ENCODE results near the gene LRRC4C.
"Not testable (repeated sequence)": the region's sequence is repeated elsewhere in the genome, so short reads cannot be mapped to it uniquely, and the experiment has no call there.

LRRC4C gene

DNA sequence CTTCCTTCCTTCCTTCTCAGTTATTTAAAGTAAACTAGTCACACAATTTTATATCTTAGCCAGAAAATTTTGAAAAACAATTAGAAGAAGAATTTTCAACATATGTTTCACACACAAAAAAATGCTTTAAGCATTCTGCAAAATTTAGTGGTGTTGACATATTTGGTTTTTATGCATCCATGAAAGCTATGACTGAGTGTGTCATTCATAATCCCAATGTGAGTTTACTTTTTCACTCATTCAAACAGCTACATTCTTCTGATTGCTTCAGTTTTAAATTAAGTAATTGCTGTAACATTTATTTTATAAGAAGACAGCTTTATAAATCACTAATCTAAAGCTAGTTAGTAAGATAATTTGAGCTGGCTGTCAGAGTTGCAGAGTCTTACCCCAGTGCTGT, 453.5 kb downstream of the LRRC4C start:
- no peak for DNase-seq

DNA sequence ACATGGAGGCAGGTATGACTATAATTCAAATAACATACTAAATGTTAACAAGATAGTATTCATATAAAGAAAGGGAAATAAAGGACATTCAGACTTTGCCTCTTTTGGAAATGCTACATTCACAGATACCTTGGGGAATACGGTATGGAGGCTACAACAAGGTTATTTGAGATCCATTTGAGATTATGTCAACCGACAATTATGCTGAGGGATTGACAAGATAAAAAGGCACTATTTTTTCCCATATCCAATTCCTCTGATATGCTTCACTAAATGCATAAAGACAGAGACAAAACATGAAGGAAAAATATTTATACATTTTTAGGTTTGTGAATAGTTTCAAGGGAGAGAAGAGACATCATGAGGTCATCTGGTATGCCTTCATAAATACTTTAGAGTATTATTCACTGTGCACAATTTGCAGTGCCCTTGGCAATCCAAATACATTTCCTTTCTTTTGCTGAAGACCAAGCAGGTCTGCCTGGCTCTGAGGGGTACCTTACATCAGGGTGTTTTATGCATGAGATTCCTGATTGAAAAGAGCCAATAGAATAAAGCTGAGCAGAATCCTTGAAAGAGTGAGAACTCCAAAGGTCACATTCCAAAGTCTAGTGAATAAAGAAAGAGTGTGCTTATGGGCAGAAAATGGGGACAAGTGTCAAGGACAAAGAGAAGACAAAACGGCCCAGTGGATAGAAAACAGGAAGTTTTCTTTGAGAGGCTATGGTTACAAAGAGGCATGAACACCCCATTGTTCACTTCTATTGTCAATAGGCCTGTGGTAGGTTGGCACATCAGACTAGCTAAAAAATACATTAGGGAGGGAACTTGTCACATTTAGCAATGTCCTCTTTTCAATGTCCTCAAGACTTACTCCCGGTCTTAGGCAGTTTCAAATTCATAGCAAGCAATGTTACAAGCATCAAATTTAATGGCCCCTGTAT, 455.8 kb downstream of the LRRC4C start:
- no peak for DNase-seq

DNA sequence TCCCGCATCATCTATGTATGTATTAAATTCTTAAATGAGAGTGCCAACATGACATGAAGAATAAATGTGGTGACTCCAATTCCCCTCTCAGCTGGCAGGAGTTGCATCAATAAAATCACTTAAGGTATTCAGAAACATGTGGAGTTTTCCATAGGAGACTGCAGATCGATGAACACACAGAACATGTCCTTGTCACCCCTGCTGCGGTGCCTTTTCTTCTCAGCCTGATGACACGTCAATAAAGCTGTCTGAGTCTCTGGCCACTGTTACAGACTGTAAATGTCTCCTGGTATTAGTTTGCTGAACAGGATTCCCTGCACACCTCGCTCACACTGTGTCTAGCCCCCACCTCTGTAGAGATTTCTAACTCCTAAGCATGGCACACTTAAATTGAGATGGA, 460.5 kb downstream of the LRRC4C start:
- no peak for DNase-seq

DNA sequence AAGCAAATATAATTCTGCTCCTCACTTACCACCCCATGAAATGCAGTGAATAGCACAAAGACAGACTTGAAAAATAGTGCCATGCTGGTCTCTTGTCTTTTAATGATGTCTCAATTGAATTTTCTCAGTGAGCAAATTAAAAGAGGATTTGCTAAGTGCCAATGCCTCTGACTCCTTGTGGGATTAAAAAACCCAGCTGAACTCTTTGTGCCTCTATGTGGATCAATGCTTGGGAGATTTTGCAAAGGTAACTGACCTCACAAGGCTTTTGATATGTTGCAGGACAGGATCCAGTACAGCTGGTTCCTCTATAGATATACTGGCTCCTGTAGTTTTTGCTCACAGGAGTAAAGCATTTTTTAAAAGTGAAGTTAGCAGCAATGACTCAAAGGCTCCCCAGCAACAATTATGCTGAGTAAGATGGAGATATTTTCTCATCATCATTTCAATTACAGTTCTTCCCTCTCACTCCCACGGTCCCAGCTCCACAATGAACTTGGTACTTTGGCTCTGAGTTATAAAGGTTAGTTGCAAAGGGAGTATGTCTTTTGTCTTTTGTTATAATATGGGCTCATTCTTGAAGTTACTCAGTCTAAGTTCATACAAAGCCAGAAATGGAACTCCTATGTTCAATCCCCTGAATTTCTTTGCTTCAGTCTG, 471.5 kb downstream of the LRRC4C start:
- DNase-seq = no peak

DNA sequence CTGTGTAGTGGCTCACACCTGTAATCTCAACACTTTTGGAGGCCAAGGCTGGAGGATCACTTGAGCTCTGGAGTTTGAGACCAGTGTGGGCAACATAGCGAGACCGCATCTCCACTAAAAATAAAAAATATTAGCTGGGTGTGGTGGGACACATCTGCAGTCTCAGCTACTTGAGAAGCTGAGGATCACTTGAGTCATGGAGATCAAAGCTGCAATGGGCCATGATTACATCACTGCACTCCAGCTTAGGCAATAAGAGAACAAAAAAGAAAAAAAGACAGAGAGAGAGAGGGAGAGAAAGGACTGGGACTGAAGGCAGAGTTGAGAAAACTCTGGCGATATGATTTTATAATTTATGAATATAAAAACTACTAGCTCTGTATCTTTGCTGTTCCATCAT, 473.1 kb downstream of the LRRC4C start:
- no peak for DNase-seq

DNA sequence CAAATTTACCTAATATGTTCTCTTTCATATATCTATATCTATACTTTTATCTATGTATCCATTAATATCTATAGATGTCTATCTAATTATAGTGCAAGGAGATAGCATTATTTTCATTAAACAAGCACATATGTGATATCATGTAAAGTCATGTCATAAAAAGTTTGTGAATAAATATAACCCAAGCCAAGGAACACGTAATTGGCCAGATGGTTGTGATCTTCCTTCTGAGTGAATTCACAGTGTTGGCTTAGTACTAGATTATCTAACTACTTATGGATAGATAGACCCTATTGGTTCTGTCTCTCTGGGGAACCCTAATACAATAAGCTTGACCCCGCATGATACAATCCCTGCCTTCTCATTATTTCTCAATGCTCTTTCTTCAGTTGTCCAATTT, 484.4 kb downstream of the LRRC4C start:
- DNase-seq = no peak

DNA sequence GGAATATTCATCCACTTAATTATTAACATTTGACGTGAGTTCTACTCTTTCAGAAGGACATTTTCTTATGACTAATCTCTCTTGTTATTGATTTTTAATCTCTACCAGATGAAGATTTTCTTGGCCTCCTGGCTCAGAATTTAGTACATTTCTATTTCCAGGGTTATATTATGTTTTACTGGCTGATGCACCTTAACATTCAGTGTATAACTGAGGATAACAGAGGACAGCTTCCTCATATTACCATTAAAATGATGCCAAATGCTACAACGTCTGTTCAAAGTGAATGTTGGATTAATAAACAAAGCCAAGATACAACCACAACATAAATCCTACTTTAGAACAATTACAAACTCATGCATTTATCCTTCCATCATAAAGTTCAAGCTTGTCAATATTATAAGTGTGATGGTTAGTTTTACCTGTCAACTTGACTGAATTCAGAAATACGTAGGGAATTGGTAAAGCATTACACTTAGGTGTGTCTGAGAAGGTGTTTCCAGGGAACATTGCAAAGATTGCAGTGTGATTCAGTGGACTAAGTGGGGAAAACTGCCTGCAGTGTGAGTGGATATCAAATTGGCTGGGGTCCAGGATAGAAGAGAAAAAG, 485.2 kb downstream of the LRRC4C start:
- DNase-seq = no peak

DNA sequence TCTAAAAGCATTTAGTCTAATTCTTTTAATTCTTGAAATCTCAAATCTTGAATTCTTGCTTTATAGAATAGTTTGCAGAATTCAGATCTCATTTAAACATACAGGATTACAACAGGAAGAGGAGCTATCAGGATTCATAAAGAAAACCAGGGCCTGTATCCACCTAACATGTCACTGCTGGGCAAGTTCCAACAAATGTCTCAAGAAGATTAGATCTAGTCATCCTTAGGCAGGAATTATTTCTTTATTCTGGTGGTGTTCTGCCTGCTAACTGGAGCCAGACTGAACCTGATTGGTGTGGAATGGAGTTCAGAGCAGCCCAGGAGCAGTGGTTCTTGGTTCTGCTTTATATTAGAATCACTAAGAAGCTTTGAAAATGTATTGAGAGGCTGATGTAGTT, 500.7 kb downstream of the LRRC4C start:
- no peak for DNase-seq

DNA sequence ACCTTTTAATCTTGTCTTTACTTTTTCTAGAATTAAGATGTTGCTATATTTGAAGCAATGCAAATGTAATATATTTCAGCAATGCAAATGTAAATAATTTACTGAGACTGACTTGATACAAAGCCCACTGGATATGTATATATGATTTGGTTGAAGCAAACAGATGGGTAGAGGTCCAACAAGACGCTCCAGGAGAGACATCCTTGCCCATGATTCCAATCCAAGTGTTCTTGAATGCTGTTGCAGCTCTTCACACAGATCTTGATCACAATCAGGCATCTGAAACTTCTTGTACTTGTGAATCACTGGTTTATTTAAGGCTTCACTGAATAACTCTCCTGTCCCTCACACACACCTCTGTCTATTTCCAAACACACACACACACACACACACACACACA, 507.0 kb downstream of the LRRC4C start:
- DNase-seq = no peak

DNA sequence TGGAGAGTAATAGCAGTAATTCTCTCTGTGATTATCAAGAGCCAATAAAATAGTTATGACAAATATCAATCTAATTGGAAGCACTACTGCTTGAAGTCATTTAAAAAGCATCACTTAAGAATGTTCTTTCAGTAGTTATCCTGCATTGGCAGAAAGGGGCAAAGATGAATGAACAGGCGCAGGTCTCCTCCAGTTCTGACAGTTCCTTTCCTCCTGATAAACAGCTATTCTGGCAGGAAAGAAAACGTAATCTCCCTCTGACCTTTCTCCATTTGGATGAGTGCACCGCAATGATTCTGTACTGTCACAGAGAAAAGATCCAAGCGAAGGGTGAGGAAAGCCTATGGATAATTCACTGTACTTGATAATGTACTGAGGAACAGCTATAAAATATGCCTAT, 521.5 kb downstream of the LRRC4C start:
- no peak for DNase-seq

DNA sequence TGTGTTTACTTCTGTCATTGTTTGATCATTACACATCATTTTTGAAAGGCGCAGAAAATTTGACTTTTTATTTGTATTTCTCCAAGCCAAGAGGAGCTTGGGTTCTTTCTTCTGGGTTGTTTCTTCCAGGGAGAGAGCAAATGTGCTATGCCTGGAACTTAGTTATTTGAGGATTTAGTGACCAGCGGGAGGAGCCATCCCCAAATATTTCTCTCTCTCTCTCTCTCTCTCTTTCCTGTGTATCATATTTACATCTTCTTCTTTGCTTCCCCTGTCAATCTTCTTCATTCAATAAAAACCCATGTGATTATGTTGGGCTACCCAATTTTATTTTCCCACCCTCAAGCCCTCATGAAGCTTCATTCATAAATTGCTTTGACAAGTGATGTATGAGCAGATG, 534.5 kb downstream of the LRRC4C start:
- no peak for DNase-seq

DNA sequence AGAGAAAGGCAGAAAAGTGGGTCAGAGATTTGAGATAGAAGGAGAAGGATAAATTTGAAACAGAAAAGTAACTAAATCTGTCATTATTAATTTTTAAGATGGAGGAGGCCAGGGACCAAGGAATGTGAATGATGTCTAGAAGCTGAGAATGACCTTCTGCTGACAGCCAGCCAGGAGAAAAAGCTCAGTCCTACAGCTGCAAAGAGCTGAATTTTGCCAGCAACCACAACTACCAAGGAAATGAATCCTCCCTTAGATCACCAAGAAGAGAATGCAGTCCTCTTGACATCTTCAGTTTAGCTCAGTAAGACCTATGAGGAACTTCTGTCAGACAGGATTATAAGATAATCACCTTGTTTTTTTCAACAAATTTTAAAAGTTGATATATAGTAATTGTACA, 538.2 kb downstream of the LRRC4C start:
- DNase-seq = no peak

DNA sequence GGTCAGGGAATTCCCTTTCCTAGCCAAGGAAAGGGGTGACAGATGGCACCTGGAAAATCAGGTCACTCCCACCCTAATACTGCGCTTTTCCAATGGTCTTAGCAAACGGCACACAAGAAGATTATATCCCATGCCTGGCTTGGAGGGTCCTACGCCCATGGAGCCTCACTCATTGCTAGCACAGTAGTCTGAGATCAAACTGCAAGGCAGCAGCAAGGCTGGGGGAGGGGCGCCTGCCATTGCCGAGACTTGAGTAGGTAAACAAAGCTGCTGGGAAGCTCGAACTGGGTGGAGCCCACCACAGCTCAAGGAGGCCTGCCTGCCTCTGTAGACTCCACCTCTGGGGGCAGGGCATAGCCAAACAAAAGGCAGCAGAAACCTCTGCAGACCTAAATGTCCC, 548.7 kb downstream of the LRRC4C start:
- not testable (repeated sequence) for DNase-seq

DNA sequence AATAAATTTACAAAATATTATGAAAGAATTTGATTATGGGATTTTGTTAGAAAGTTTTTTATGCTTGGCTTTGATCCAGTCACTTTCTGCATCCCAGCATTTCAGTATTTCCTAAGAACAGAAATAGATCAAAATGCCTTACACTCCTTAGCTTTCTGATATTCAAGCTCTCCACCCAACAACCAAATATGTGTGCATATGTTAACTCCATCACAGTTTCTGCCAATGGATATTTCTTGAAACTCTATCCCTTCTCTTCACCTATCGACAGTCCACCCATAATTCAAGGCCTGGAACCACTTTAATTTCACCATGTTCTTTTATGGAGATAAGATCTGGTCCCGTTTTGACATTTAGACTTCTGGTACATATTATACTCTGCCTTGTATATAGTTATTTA, 565.0 kb downstream of the LRRC4C start:
- DNase-seq = no peak

DNA sequence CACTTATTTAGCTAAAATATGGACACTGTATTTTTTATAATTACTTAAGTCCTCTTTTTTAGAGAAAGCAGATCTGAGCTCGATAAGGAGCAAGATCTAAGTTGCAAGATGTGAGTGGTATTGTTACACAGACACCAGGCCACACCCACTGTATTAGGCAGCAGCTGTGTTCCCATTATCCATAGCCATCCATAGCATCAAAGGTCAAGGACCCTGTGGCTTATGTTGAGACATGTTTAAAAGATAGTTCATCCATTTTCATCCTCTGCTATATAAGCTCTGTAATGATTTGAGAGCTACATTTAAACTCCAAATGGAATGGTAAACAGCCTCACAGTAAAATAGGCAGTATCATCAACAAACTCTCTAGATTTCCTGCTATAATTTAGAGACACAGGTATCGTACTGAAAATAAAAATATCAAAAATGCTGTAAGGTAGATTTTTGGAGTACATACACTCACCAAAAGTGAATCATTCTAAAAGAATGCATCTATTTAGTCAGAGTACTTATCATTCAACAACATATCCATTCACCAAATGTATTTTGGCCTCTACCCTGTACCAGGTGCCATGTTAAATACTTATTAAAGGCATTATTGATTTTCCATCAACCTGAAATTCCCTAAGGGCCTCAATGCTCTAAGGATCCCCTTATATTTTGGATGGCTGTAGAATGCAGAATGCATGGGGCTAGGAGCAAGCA, 574.0 kb downstream of the LRRC4C start:
- DNase-seq = no peak

DNA sequence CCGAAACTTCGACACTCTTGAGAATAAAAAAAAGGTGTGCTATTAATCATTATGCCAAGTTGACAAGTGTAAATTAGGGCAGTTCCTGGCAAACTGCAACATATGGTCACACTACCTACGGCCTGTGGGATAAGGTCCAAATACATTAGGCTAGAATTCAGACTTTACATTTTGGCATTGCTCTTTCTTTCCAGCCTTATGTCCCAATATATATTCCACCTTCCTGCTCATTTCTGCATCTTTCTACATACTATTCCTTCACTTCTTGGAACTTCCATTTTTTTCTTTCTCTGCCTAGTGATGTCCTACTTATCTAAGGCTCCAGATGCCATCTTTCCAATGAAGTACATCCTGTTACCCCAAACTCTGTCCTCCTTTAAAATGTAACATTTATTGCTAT, 577.2 kb downstream of the LRRC4C start:
- no peak for DNase-seq

DNA sequence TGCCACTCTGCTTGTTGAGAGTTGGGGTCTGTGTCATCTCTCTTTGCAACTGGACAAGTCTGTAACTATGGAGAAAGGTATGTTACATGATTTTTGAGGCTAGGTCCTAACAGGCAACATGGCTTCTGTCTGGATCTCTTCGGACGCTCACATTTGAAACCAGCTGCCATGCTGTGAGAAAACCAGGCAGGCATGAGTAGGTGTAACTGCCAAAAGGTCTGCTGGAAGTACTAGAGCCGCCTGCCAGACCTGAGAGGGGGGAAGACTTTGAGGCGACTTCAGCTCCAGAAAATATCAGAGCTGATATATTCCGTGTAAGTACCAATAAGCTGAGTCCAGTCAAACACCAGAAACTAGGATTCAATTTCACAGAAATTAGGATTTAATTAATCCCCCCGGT, 579.5 kb downstream of the LRRC4C start:
- DNase-seq = no peak

DNA sequence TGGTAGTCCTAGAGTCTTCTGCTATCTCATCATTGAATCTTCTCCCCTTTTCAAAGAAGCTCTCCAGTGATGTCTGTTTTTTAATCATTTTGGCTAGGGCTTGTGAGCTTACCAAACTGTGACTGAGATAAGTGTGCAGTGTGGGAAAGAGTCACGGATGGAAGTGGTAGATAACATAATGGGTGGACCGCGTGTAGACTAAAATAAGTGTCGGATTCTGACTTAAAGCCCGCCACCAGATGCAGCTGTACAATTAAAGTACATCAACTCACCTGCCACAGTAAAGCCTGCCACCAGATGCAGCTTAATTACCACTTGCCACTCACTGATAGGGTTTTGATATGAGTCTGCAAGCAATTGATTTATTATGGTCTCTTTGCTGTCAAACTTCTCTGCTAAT, 581.5 kb downstream of the LRRC4C start:
- DNase-seq = no peak

DNA sequence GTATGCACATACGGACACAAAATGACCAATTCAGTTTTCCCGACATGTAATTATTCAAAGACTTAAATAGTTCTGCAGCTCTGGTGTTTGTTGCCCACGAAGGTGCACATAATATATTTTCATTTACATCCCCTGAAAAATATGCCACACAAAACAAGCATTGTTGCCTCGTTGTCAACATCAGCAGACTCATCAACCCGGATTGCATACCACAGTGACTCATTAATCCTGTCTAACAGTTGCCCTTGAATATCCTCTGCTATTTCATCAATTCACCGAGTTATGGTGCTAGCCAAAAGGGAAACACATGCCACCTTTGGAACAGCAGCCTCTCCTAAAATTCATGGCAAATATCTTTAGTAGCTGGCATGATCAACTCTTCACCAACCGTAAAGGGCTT, 582.2 kb downstream of the LRRC4C start:
- no peak for DNase-seq

DNA sequence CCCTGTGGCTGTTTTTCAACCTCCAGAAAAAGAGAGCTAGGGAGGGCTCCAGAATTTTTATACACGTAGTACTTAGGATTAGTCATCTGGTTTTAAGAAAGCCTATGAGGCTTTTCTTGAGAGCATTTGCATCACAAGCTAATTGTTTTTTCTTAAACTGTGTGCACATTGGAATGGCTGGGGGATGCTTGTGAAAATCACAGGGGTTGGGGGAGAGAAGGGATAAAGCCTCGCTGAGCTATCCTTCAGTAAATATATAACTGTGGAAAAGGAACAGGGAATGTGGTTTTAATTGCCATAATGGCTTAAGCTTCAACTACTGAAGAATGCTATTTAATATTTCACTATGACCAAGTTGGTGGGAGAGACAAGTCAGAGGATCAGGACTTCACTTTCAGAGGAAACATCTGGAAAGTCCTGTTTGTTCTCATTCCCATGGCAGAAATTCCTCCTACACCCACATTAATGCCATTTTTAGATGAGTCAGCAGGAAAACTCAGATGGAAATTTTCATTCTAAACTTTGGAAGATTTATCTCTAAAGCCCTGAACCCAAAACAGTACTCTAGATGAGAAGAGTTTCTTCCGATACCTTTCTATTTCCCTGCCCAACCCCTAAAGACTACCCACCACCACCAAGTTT, 591.3 kb downstream of the LRRC4C start:
- no peak for DNase-seq

DNA sequence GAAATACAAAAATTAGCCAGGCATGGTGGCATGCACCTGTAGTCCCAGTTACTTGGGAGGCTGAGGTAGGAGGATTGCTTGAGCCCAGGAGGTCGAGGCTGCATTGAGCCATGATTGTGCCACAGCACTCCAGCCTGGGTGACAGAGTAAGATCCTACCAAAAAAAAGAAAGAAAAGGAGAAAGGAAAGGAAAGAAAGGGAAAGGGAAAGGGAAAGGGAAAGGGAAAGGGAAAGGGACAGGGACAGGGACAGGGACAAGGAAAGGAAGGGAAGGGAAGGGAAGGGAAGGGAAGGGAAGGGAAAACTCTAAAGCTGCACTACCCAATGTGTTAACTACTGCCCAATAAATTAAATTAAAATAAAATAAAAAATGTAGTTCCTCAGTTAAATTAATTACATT, 601.7 kb downstream of the LRRC4C start:
- DNase-seq = not testable (repeated sequence)

DNA sequence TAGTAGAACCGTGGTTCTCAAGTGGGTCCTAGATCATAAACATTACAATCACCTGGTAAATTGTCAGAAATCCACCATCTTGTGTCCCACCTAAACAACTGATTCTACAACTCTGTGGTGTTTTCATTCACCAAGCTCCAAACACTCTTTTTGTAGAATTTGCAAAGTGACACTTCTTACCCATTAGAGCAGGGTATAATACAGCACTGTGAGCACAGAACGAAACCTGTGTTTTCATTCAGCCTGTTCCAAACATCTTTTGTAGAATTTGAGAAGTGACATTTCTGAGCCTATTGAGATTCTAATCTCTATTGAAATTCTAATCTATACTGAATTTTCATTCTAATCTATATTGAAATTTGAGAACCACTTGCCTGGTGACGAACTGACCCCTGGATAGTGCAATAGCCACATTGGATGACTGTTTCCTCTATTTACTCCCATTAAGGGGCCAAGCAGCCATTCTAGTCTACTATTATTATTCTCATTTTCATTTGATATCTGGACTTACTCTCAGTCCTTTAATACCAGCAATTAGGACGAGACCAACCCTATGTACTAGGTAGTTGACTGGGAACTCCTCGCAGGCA, 616.6 kb downstream of the LRRC4C start:
- DNase-seq = no peak

DNA sequence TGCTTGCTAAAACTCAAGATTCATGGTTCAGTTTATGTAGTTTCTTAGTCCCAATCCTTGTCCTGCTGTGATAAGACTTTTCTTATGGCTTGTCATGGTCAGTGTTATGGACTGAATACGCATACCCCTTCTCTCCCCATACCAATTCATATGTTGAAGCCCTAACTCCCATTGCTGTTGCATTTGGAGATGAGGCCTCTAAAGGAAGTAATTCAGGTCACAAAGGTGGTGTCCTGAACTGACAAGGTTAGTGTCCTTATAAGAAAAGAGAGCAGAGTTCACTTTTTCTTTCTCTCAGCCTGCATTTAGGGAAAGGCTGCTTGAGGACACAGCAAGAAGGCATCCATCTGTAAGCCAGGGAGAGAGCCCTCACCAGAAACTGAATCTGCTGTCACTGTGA, 618.2 kb downstream of the LRRC4C start:
- no peak for DNase-seq
